GM12875 (cell line): ENCODE results near the gene MS4A15.

Source experiments
- H3K4me3 ChIP-seq: one replicate; pipeline ENCODE4 v1.5.1; 2011; ENCODE audit warnings: low read depth, low read length, control low read depth
- TF ChIP-seq, protein P1 (sequence below): IDR thresholded peaks from 2 replicates; pipeline ENCODE4 v1.5.1; 2011; ENCODE audit warnings: low read depth, mild to moderate bottlenecking, control low read depth, inconsistent platforms, low read length, moderate library complexity, borderline replicate concordance; ENCODE audit not compliant: insufficient read depth

The MS4A15 gene

DNA sequence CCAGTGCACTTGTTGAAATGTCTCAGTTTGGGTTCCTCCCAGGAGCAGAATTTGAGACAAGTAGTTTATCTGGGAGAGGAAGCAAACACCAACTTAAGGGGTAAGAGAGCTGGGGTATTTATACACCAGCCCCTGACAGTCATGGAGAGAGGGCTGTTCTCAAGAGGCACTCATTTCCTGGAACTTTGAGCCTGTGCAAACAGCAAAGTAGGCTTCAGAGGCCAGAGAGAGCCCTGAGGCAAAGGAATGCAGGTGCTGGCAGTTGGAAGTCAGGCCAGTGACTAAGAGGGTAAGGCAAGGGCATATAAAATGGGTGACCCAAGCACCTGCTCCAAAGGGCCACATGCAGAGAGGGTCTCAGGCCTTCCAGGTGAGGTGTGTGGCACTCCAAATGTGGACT, 16.1 kb upstream of the MS4A15 start:
- TF ChIP-seq, protein P1, sequence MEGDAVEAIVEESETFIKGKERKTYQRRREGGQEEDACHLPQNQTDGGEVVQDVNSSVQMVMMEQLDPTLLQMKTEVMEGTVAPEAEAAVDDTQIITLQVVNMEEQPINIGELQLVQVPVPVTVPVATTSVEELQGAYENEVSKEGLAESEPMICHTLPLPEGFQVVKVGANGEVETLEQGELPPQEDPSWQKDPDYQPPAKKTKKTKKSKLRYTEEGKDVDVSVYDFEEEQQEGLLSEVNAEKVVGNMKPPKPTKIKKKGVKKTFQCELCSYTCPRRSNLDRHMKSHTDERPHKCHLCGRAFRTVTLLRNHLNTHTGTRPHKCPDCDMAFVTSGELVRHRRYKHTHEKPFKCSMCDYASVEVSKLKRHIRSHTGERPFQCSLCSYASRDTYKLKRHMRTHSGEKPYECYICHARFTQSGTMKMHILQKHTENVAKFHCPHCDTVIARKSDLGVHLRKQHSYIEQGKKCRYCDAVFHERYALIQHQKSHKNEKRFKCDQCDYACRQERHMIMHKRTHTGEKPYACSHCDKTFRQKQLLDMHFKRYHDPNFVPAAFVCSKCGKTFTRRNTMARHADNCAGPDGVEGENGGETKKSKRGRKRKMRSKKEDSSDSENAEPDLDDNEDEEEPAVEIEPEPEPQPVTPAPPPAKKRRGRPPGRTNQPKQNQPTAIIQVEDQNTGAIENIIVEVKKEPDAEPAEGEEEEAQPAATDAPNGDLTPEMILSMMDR = no peak
- H3K4me3 ChIP-seq = no peak overlapping the region

DNA sequence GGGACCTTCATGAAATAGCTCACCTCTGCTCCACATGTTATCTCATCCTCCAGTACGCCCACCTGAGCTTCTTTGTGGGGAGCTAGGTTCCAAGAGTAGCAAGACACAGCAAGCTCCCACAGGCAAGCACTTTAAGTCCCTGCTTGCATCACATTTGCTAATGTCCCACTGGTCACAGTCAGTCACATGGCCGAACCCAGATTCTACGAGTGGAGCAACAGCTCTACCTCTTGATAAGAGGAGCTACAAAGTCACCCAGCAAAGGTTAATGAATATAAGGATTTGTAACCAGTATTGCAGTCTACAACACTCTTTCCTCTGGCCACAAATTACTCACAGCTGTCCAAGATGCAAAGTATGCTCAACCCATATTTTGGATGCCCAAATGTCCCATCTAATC, 15.2 kb upstream of the MS4A15 start:
- TF ChIP-seq, protein P1 = no peak
- H3K4me3 ChIP-seq = no peak overlapping the region

DNA sequence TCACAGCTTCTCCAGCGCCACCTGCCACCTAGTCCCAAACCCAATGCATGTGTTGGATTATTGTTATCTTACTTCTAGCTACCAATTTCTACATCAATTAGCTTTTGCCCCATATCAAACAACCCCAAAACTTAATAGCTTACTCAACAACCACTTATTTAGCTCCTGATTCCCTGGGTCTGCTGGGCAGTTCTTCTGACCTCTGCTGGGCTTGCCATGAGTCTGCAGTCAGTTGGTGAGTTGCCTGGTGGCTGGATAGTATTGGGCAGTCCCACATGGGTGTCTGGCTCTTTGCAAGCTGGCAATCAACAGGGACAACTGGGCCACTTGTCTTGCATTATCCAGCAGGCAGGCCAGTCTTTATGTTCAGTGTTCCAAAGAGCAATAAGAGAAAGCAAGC, 13.6 kb upstream of the MS4A15 start:
- TF ChIP-seq, protein P1 = no peak
- H3K4me3 ChIP-seq = no peak overlapping the region

DNA sequence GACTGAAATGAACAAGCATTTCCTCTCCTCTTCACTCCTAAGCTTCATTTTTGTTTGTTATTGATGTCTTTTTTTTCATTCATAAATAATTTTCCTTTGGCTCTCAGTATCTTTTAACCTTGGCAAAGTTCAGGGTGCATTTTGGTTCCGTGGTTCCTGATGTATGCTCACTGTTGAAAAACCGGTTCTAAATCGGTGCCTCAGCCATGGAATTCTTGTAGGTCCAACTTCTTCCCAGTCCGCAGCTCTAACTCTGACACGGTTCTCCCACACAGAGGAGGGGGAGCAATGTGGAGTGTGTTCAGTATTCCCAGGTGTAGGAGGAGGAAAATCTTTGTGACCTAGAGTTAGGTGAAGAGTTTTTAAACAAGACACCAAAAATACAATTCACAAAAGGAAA, 12.6 kb upstream of the MS4A15 start:
- H3K4me3 ChIP-seq = no peak overlapping the region
- TF ChIP-seq, protein P1 = no peak

DNA sequence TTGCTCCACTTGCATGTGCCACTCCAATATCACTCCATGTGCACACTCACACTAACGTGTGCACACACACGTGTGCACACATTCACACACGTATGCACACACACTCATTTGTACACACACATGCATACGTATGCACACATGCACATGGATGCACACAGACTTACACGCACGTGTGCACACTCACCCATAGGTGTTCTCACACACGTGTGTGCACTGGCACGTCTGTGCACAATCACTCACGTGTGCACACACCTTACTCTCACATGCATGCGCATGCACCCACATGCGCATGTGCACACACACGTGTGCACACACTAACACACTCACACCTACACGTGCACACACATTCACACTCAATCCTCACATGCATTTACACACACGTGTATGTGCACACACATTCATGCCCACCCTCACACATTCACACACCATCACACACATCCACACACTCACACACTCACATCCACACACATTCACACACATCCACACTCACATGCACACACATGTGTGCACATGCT, 9.3 kb upstream of the MS4A15 start:
- TF ChIP-seq, protein P1 = no peak
- no peak overlapping the region for H3K4me3 ChIP-seq

DNA sequence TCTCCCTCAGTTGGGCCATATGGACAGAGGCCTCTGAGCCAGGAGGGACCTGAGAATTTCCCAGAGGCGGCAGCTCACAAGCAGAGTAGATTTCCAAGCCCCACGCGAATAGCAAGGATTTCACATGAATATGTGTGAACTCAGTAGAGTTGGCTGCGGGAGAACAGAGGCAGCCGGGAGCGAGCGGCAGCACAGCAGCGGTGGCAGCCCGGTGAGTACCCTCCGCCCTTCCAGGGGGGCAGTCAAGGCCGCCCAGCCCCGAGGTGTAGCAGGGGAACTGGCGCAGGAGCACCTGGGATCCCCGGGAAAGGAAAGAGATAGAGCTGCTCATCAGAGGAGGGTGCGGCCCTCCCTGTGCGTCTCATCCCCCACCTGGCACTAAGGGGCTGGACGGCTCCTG, 8.4 kb upstream of the MS4A15 start:
- no peak overlapping the region for H3K4me3 ChIP-seq
- TF ChIP-seq, protein P1 = no peak

DNA sequence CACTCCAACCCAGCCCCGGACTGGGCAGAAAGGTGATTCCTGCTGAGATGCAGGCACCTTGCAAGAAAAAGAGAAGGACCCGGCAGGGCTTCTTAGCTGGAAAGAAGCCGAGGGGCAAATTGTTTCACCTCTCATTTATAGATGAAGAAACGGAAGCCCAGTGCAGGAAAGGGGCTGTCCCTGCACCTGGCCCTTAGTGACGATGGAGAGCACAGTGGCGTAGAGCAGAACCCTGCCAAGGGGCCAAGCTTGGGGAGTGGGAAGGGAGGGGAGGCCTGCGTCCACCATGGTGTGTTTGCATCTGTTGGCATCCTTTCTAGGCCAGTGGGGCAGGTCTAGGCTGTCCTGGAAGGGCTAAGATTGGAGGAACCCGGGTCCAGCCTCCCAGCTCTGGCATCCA, 7.8 kb upstream of the MS4A15 start:
- TF ChIP-seq, protein P1 = no peak
- no peak overlapping the region for H3K4me3 ChIP-seq
